Adrenal gland (tissue), 5 donors: ENCODE data around the gene SLC31A2.

Experiments
- POLR2A ChIP-seq, 2 donors: fragments of 450-650 bp; IDR thresholded peaks; one replicate each; pipeline ENCODE4 v1.6.1; 2017; ENCODE audit warnings: antibody characterized with exemption in 2 of 2, mild to moderate bottlenecking in 2 of 2, moderate library complexity in 1 of 2
- TF ChIP-seq, protein P1 (sequence below), 6 experiments: fragments of 450-650 bp in 4 of 6; fragments of 200-600 bp in 2 of 6; sonication (generic) in 1 of 6; IDR thresholded peaks; 1 replicate in 5 of 6; 2 replicates in 1 of 6; pipeline versions ENCODE4 v1.5.1 to v1.8.0; 2016 to 2021; ENCODE audit warnings: antibody characterized with exemption in 6 of 6, mild to moderate bottlenecking in 2 of 6, moderate library complexity in 1 of 6
- donor health status: DM: no; HTN: no; CAD: no.

DNA sequence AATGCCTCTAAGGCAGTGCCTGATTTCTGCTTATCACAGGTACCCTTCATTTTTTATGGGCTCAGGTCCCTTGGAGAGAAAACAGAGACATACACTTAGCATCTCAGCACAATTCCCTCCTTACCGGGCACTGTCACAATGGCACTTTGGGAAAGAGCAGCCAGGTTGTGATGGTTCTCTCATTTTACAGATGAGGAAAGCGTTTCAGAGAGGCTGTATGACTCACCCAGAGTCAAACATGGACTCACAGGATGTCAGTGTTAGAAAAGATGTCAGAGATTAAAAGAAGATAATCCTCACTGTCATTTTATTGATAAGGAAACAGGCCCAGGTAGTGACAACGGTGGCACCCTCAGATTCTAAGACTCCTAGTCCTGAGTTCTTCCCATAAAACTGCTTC, 12.0 kb upstream of the SLC31A2 start:
- TF ChIP-seq, protein P1, sequence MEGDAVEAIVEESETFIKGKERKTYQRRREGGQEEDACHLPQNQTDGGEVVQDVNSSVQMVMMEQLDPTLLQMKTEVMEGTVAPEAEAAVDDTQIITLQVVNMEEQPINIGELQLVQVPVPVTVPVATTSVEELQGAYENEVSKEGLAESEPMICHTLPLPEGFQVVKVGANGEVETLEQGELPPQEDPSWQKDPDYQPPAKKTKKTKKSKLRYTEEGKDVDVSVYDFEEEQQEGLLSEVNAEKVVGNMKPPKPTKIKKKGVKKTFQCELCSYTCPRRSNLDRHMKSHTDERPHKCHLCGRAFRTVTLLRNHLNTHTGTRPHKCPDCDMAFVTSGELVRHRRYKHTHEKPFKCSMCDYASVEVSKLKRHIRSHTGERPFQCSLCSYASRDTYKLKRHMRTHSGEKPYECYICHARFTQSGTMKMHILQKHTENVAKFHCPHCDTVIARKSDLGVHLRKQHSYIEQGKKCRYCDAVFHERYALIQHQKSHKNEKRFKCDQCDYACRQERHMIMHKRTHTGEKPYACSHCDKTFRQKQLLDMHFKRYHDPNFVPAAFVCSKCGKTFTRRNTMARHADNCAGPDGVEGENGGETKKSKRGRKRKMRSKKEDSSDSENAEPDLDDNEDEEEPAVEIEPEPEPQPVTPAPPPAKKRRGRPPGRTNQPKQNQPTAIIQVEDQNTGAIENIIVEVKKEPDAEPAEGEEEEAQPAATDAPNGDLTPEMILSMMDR (IDR thresholded peaks at IDR 0.05) = no peak
- no peak for TF ChIP-seq POLR2A (IDR thresholded peaks at IDR 0.05)
